ENCODE measurements around the gene DYNLT2. TPM values are rescaled to one million over a fixed set of nuclear protein-coding genes. Genes with fewer than 3 reads are reported as not detected.

Gene DYNLT2
- total and polyA plus RNA-seq, 7 experiments from 2014 or later: 0.58 to 4.7 (median 2.9) TPM

GRCh38 chr6:169692516-169692915 lies 58.9 kb downstream of the DYNLT2 start:
- Histone ChIP-seq H3K4me3 (ENCODE audit: low read length) (no peak overlapping the region), H3K27ac (ENCODE audit: low read depth, low read length) (no peak overlapping the region), H3K9me3 (ENCODE audit: control insufficient read depth in 2 of 3, low read length in 3 of 3) (peaks cover 0 to 4% (median 0%) of the 10 kb centered on the region in 3 experiments), H3K4me1 (ENCODE audit: control insufficient read depth in 2 of 2, insufficient read depth in 2 of 2, low read length in 2 of 2) (no peaks in the 10 kb centered on the region), H3K36me3 (ENCODE audit: control insufficient read depth in 2 of 3, insufficient read depth in 3 of 3, low read length in 3 of 3) (peaks cover 0 to 6% (median 1%) of the 10 kb centered on the region in 3 experiments), H3K27me3 (ENCODE audit: control insufficient read depth in 2 of 2, insufficient read depth in 2 of 2, low read length in 2 of 2) (no peaks in the 10 kb centered on the region)
- ATAC-seq (no peak), DNase-seq (no peak)
- Mint-ChIP-seq H3K36me3 (peaks cover 5 to 60% (median 49%) of the 10 kb centered on the region in 5 donors), H3K27me3 (no peaks in the 10 kb centered on the region), H3K4me3 (no peak overlapping the region), H3K9me3 (peaks cover 5 to 28% (median 9%) of the 10 kb centered on the region in 11 donors), H3K4me1 (peaks cover 4 to 12% (median 6%) of the 10 kb centered on the region in 7 donors), H3K27ac (no peak overlapping the region)
- POLR2A ChIA-PET: interaction anchor here (1.9 kb wide), 1 partner anchor 9 kb away, joined by 10 read pairs; the partner anchor contains the start of genes C6orf120 and WDR27
- intact Hi-C loops (cut with micrococcal nuclease): no loop called here
- CTCF ChIA-PET: no interaction called here

GRCh38 chr6:169691260-169691659 lies 60.1 kb downstream of the DYNLT2 start:
- peaks cover 0 to 12% (median 5%) of the 10 kb centered on the region in 3 experiments for H3K36me3 ChIP-seq (ENCODE audit: control insufficient read depth in 2 of 3, insufficient read depth in 3 of 3, low read length in 3 of 3)
- H3K4me1 Mint-ChIP-seq: peaks cover 4 to 12% (median 6%) of the 10 kb centered on the region in 7 donors
- DNase-seq: no peak
- H3K36me3 Mint-ChIP-seq: peaks cover 11 to 71% (median 62%) of the 10 kb centered on the region in 5 donors
- H3K27me3 Mint-ChIP-seq: no peaks in the 10 kb centered on the region
- ChIA-PET CTCF (no interaction called here), POLR2A (no interaction called here)
- H3K4me1 ChIP-seq (ENCODE audit: control insufficient read depth in 2 of 2, insufficient read depth in 2 of 2, low read length in 2 of 2): no peaks in the 10 kb centered on the region
- H3K4me3 ChIP-seq (ENCODE audit: low read length): no peak overlapping the region
- ATAC-seq: no peak
- no peak overlapping the region for H3K27ac Mint-ChIP-seq
- H3K27ac ChIP-seq (ENCODE audit: low read depth, low read length): no peak overlapping the region
- peaks cover 0 to 6% (median 0%) of the 10 kb centered on the region in 3 experiments for H3K9me3 ChIP-seq (ENCODE audit: control insufficient read depth in 2 of 3, low read length in 3 of 3)
- H3K9me3 Mint-ChIP-seq: peaks cover 6 to 33% (median 13%) of the 10 kb centered on the region in 11 donors
- H3K27me3 ChIP-seq (ENCODE audit: control insufficient read depth in 2 of 2, insufficient read depth in 2 of 2, low read length in 2 of 2): no peaks in the 10 kb centered on the region
- intact Hi-C loops (cut with micrococcal nuclease): no loop called here
- no peak overlapping the region for H3K4me3 Mint-ChIP-seq

Other genes with a start within 250 kb of the DYNLT2 start
- gene WDR27, start 49.5 kb downstream of the DYNLT2 start, total RNA-seq: 10 to 100 TPM; 22.7 to 89.0 (median 41.4) TPM
- gene WDR27, start 49.5 kb downstream of the DYNLT2 start, polyA plus RNA-seq: 1 to 10 TPM; 6.7 to 6.8 TPM
- 10 to 100 TPM; 16.0 to 38.1 (median 19.3) TPM for gene C6orf120, start 49.4 kb downstream of the DYNLT2 start, total RNA-seq
- gene C6orf120, start 49.4 kb downstream of the DYNLT2 start, polyA plus RNA-seq: 10 to 100 TPM in 1 of 2 donors, 1 to 10 TPM in 1; 8.7 to 13.0 TPM
- gene PHF10, start 27.1 kb downstream of the DYNLT2 start, total RNA-seq: 100 to 1,000 TPM in 2 of 5 experiments, 10 to 100 TPM in 3; 58.7 to 124 (median 93.4) TPM
- gene PHF10, start 27.1 kb downstream of the DYNLT2 start, polyA plus RNA-seq: 10 to 100 TPM; 17.1 to 21.9 TPM
- gene ERMARD, start 50 bp upstream of the DYNLT2 start, total RNA-seq: 10 to 100 TPM; 30.3 to 43.7 (median 35.7) TPM
- 10 to 100 TPM in 1 of 2 donors, 1 to 10 TPM in 1; 5.5 to 18.5 TPM for gene ERMARD, start 50 bp upstream of the DYNLT2 start, polyA plus RNA-seq

Measured in naive thymus-derived CD4-positive, alpha-beta T cell (primary cell).